GM11168 (cell line): Measurements from ENCODE around the gene OAS1.
"Not testable (repeated sequence)": the region's sequence is repeated elsewhere in the genome, so short reads cannot be mapped to it uniquely, and the experiment has no call there.

Experiments used
- in situ Hi-C: fragments of 300-500 bp; cut with MboI; formaldehyde crosslinking; loops from one replicate; pipeline ENCODE4 v1.12.0; 2022; ENCODE audit warnings: low sequenced_read_pairs; ENCODE audit not compliant: unreplicated experiment

Gene OAS1

GRCh38 chr12:112898380-112898779 lies 8.4 kb upstream of the OAS1 start:
- in situ Hi-C loops, result no loop called here

DNA sequence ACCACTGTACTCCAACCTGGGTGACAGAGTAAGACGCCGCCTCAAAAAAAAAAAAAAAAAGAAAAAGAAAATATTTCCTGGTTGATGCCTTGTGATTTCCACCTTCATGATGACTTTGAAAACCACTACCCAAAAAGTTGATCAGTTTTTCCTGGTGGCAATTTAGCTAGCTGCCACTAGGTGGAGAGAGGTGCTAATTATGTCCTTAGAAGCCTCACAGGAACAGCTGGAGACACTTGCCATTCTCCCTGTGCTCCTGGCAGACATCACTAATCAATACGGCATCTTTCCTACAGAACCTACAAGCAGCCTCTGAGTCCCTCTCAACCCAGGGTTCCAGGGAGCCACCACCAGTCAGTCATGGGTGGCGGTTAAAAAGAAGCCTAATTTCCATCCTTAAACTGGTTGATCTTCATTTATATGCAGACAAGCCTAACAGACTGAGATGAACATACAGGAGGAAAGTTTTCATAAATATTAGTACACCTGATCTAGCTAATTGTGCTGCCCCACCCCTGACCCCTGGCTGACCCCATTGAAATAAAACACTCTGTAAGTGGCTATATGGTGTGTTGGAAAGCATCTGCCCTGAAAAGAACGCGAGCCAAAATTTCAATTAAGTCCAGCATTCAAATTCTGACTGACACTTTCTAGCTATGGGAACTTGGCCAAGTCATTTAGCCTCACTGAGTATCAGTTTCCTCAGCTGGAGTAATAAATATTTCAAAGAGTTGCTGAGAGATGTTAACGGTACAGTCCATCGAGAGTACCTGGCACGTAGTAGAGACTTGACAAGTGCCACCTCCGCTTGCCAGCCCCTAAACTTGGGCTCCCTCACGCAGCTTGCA lies 6.2 kb upstream of the OAS1 start:
- in situ Hi-C loops, result loop anchor here (5.0 kb wide), 1 partner anchor 127 kb away; no protein-coding TSS in a partner anchor

GRCh38 chr12:112901271-112901670 lies 5.5 kb upstream of the OAS1 start:
- in situ Hi-C loops, result loop anchor here (5.0 kb wide), 1 partner anchor 126 kb away; no protein-coding TSS in a partner anchor

DNA sequence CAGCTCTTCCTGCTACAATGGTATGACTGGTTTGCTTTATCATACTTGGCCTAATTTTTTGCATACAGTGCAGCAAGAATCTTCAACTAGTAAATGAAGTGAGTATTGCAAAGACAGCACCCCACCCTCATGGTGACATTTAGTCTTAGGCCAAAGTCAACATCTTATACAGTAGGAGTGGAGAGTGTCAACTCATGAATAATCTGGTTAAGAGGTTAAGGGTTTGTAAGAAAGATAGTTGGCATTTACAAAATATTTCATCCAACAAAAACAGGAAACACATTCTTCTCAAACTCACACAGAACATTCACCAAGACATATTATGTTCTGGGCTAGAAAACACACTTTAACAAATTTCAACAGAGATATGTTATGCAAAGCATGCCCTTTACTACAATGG lies 2.2 kb upstream of the OAS1 start:
- in situ Hi-C loops, result loop anchor here (5.0 kb wide), 1 partner anchor 123 kb away; no protein-coding TSS in a partner anchor

GRCh38 chr12:112905451-112906089 lies 1.2 kb upstream of the OAS1 start:
- in situ Hi-C loops, result no loop called here

DNA sequence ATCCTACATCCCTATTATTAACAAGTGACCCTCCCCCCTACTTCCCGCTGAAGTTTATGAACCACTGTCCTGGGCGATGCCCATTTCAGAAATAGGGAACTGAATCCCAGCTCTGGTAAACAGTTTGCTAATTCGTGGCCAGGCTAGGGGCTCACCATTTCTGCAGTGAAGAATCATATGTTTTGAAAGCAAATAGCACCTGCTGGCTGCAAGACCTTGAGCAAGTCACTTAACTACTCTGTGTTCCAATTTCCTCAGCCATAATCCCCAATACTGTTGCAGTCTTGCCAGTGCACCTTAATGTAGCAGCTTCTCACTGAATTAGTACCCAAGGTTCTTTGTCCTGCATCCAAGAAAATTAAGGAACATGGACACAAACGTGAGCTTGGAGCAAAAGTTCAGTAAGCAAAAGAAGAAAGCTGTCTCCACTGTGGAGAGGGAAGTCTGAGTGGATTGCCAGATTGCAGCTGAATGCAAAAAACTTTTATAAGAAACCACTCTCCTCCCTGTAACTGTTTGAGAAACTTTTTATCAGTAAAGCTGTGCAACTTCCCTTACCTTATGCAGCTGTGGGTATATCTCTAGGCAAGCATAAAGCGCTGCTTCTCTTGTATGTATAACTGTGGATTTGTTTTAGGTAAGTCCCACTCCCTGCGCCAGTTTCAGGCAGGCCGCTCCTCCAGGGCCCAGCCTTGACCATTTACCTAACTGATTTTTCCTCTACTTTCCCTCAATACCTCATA lies 824 bp downstream of the OAS1 start:
- in situ Hi-C loops, result no loop called here

- in situ Hi-C loops, result no loop called here
Observed at GRCh38 chr12:112908548-112908947, 1.8 kb downstream of the OAS1 start.

DNA sequence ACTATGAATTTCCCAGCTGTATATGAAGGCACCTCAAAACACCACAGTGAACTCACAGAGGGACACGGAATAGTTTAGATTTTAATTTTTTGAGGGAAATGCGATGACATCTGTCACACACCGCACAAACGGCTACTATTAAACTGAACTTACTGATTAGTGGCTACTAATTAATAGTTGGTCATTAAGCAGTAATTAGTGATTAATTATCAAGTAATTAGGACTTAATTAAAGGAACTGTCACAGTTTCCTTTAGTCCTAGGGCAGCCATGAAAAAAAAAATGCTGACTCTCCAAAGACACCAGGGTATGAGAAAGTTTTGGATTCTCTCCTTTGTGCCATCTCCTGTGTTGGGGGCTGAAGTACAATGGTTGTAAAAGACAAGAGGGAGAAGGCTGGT lies 2.9 kb downstream of the OAS1 start:
- in situ Hi-C loops, result no loop called here

- in situ Hi-C loops, result no loop called here
Observed at GRCh38 chr12:112913038-112913688, 6.4 kb downstream of the OAS1 start.

DNA sequence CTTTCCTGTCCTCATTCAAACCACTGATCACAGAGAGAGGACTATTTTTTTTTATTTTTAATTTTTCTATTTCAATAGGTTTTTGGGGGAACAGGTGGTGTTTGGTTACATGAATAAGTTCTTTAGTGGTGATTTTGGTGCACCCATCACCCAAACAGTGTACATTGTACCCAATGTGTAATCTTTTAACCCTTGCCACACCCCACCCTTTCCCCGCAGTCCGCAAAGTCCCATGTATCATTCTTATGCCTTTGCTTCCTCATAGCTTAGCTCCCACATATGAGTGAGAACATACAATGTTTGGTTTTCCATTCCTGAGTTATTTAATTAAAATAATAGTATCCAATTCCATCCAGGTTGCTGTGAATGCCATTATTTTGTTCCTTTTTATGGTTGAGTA lies 7.1 kb downstream of the OAS1 start:
- in situ Hi-C loops, result not testable (repeated sequence)

DNA sequence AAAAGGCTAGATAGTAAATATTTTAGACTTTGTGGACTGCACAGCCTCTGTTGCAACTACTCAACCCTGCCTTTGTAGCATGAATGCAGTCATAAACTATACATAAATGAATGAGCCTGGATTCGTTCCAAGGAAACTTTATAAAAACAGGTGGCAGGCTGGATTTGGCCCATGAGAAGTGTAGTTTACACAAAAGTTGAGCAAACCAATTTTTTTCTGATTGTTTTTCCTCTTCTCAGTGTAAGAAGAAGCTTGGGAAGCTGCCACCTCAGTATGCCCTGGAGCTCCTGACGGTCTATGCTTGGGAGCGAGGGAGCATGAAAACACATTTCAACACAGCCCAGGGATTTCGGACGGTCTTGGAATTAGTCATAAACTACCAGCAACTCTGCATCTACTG lies 9.5 kb downstream of the OAS1 start:
- in situ Hi-C loops, result no loop called here

- in situ Hi-C loops, result no loop called here
Observed at GRCh38 chr12:112919121-112919520, 12.4 kb downstream of the OAS1 start.

- in situ Hi-C loops, result no loop called here
Observed at GRCh38 chr12:112924986-112925385, 18.2 kb downstream of the OAS1 start.

DNA sequence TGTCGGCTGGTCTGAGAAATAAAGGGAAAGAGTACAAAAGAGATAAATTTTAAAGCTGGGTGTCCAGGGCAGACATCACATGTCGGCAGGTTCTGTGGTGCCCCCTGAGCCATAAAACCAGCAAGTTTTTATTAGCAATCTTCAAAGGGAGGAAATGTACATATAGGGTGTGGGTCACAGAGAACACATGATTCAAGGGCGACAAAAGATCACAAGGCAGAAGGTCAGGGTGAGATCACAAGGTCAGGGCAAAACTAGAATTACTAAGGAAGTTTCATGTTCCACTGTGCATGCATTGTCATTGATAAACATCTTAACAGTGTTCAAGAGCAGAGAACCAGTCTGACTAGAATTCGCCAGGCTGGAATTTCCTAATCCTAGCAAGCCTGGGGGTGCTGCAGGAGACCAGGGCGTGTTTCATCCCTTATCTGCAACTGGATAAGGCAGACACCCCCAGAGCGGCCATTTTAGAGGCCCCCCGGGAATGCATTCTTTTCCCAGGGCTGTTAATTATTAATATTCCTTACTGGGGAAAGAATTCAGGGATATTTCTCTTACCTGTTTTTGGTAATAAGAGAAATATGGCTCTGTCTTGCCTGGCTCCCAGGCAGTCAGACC lies 19.8 kb downstream of the OAS1 start:
- in situ Hi-C loops, result not testable (repeated sequence)

GRCh38 chr12:112927475-112927874 lies 20.7 kb downstream of the OAS1 start:
- in situ Hi-C loops, result no loop called here

- in situ Hi-C loops, result no loop called here
Observed at GRCh38 chr12:112927925-112928324, 21.2 kb downstream of the OAS1 start.

GRCh38 chr12:112928978-112929377 lies 22.2 kb downstream of the OAS1 start:
- in situ Hi-C loops, result no loop called here

DNA sequence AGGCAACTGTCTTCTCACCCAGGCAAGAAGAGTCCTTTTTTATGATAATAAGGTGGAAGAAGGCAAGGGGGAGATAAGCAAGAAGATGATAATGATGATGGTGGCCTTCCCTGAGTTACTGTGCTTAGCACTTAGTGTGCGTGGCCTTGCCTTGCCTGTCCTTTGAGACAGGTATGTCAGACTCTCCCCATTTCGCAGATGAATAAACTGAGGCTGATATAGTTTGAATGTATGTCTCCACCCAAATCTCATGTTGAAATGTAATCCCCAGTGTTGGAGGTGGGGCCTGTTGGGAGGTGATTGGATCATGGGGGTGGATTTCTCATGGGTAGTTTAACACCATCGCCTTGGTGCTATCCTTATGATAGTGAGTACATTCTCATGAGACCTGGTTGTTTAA lies 23.0 kb downstream of the OAS1 start:
- in situ Hi-C loops, result no loop called here

- in situ Hi-C loops, result no loop called here
Observed at GRCh38 chr12:112930350-112930749, 23.6 kb downstream of the OAS1 start.
